ENCODE results near the gene DNAL4. TPM values are rescaled to one million over a fixed set of nuclear protein-coding genes. Genes with fewer than 3 reads are reported as not detected.

The DNAL4 gene
- total RNA-seq, 1 experiment from 2014 or later = 8.3 TPM

- no peak for TF ChIP-seq CTCF (conservative IDR thresholded peaks at IDR 0.05)
- no peak overlapping the region; a peak in 1 of 5 replicates for H3K4me3 Mint-ChIP-seq
These were observed 47.7 kb upstream of the DNAL4 start for GRCh38 chr22:38841635-38842034.

More at GRCh38 chr22:38841635-38842034, 47.7 kb upstream of the DNAL4 start:
- H3K27me3 Mint-ChIP-seq (ENCODE audit: low read depth) = peaks cover 63% of the 10 kb centered on the region
- no peak overlapping the region for H2AK5ac ChIP-seq (ENCODE audit: insufficient read length, low read length)
- no peaks in the 10 kb centered on the region for H3K79me2 ChIP-seq (ENCODE audit: insufficient read depth, low read length)
- no peak overlapping the region for H2BK15ac ChIP-seq (ENCODE audit: low read depth, low read length)
- H3K18ac ChIP-seq (ENCODE audit: insufficient read length, low read depth, low read length) = no peak overlapping the region
- no peak overlapping the region for H3K14ac ChIP-seq (ENCODE audit: insufficient read depth, low read length)
- H2BK5ac ChIP-seq (ENCODE audit: insufficient read length, low read length) = no peak overlapping the region
- peaks cover 0 to 2% (median 0%) of the 10 kb centered on the region in 3 experiments; a peak in 3 of 7 replicates for H3K36me3 Mint-ChIP-seq (ENCODE audit: insufficient read depth in 1 of 3, low read depth in 3 of 3)
- no peak overlapping the region for H2BK12ac ChIP-seq (ENCODE audit: insufficient read length, low read depth, low read length)
- no CpG with 5 or more reads among the region's 5 CpGs for WGBS (ENCODE audit: extremely low coverage, insufficient read length, low lambda C conversion rate)
- no peak overlapping the region for H3K56ac ChIP-seq (ENCODE audit: insufficient read length, low read depth, low read length)
- H4K91ac ChIP-seq (ENCODE audit: insufficient read length, low read depth, low read length) = no peak overlapping the region
- H3K9me3 ChIP-seq (ENCODE audit: control insufficient read depth, low read depth, low read length) = no peaks in the 10 kb centered on the region
- no peak overlapping the region for H3K4ac ChIP-seq (ENCODE audit: low read depth, low read length)
- no peak overlapping the region for H3K23ac ChIP-seq (ENCODE audit: insufficient read length, low read depth, low read length)
- H3K9me3 Mint-ChIP-seq = no peaks in the 10 kb centered on the region; a peak in 1 of 5 replicates
- H4K5ac ChIP-seq (ENCODE audit: insufficient read length, low read depth, low read length) = no peak overlapping the region
- H3K9ac ChIP-seq (ENCODE audit: extremely low read depth, insufficient read length, low read length) = no peak overlapping the region
- H3K27ac ChIP-seq (ENCODE audit: insufficient read length, low read depth, low read length) = no peak overlapping the region
- no peak overlapping the region for H2BK120ac ChIP-seq (ENCODE audit: low read depth, low read length, poor library complexity, severe bottlenecking)
- peaks cover 25 to 37% of the 10 kb centered on the region in 2 experiments for H3K4me1 Mint-ChIP-seq
- H3T11ph ChIP-seq (ENCODE audit: low read length) = no peak overlapping the region
- H3K23me2 ChIP-seq (ENCODE audit: insufficient read length, low read depth, low read length, poor library complexity, severe bottlenecking) = peaks cover 4% of the 10 kb centered on the region
- no peak overlapping the region for H2BK20ac ChIP-seq (ENCODE audit: low read depth, low read length, poor library complexity, severe bottlenecking)
- H4K8ac ChIP-seq (replicated peaks; ENCODE audit: insufficient read length, low read depth, low read length) = no peak overlapping the region
- H2AFZ ChIP-seq (ENCODE audit: low read length) = no peak overlapping the region
- peaks cover 3% of the 10 kb centered on the region for H4K20me1 ChIP-seq (ENCODE audit: control insufficient read depth, insufficient read depth, insufficient read length)
- DNase-seq = no peak
- no peaks in the 10 kb centered on the region; the same call in 1 of the 2 replicates for H3K4me1 ChIP-seq (ENCODE audit: insufficient read depth, low read length)
- no peaks in the 10 kb centered on the region for H3K79me1 ChIP-seq (ENCODE audit: insufficient read depth, low read depth, low read length, poor library complexity, severe bottlenecking)
- H3K27me3 ChIP-seq (ENCODE audit: insufficient read depth, low read length) = peaks cover 21% of the 10 kb centered on the region; the same call in 1 of the 2 replicates
- no peak overlapping the region for H3K27ac Mint-ChIP-seq
- H3K4me2 ChIP-seq (ENCODE audit: insufficient read depth, insufficient read length, low read length) = no peak overlapping the region
